ENCODE measurements around the gene C16orf89. TPM values are rescaled to one million over a fixed set of nuclear protein-coding genes. Genes with fewer than 3 reads are reported as not detected.

The C16orf89 gene
- total RNA-seq, 1 donor from 2014 or later = 2.9 TPM

- DNase-seq (no peak), ATAC-seq (no peak)
- intact Hi-C loops (cut with micrococcal nuclease) = no loop called here
These were observed 29.3 kb downstream of the C16orf89 start for GRCh38 chr16:5036228-5037156.

GRCh38 chr16:5035909-5036227, 29.9 kb downstream of the C16orf89 start:
- intact Hi-C loops (cut with micrococcal nuclease) = no loop called here
- DNase-seq = no peak
- no peak for ATAC-seq

GRCh38 chr16:5034167-5034523, 31.6 kb downstream of the C16orf89 start:
- intact Hi-C loops (cut with micrococcal nuclease) = no loop called here
- no peak for DNase-seq
- ATAC-seq = no peak

GRCh38 chr16:5033256-5034166, 32.2 kb downstream of the C16orf89 start, which contains the start of gene NAGPA:
Gene NAGPA, minus strand, starts transcription at chr16:5033935. Its CDS starts 21 bp downstream, at chr16:5033914.
- intact Hi-C loops (cut with micrococcal nuclease) = no loop called here
- DNase-seq (peak; percentile 95), ATAC-seq (peak; percentile 95)

- intact Hi-C loops (cut with micrococcal nuclease) = no loop called here
- no peak for DNase-seq
- no peak for ATAC-seq
These were observed 33.0 kb downstream of the C16orf89 start for GRCh38 chr16:5032748-5033167.

GRCh38 chr16:5031601-5032000, 34.2 kb downstream of the C16orf89 start:
- ATAC-seq = no peak
- intact Hi-C loops (cut with micrococcal nuclease) = no loop called here
- DNase-seq = no peak

- intact Hi-C loops (cut with micrococcal nuclease) = no loop called here
- ATAC-seq (no peak), DNase-seq (no peak)
These were observed 35.4 kb downstream of the C16orf89 start for GRCh38 chr16:5030251-5030870.

- DNase-seq (no peak), ATAC-seq (no peak)
- intact Hi-C loops (cut with micrococcal nuclease) = no loop called here
These were observed 36.7 kb downstream of the C16orf89 start for GRCh38 chr16:5028950-5029475.

- intact Hi-C loops (cut with micrococcal nuclease) = no loop called here
- no peak for DNase-seq
- no peak for ATAC-seq
These were observed 38.1 kb downstream of the C16orf89 start for GRCh38 chr16:5027575-5028235.

GRCh38 chr16:5027086-5027485, 38.7 kb downstream of the C16orf89 start:
- no peak for DNase-seq
- no peak for ATAC-seq
- intact Hi-C loops (cut with micrococcal nuclease) = no loop called here

- no peak for DNase-seq
- no peak for ATAC-seq
- intact Hi-C loops (cut with micrococcal nuclease) = no loop called here
These were observed 39.1 kb downstream of the C16orf89 start for GRCh38 chr16:5026664-5027063.

GRCh38 chr16:5025171-5025632, 40.6 kb downstream of the C16orf89 start:
- peak; percentile 70 for ATAC-seq
- DNase-seq = peak; percentile 70
- intact Hi-C loops (cut with micrococcal nuclease) = no loop called here

GRCh38 chr16:5024632-5025031, 41.1 kb downstream of the C16orf89 start:
- intact Hi-C loops (cut with micrococcal nuclease) = no loop called here
- ATAC-seq (peak; percentile 63), DNase-seq (no peak)

- ATAC-seq = no peak
- intact Hi-C loops (cut with micrococcal nuclease) = no loop called here
These were observed 43.2 kb downstream of the C16orf89 start for GRCh38 chr16:5022521-5022920.

GRCh38 chr16:5020551-5020950, 45.2 kb downstream of the C16orf89 start:
- ATAC-seq (no peak), DNase-seq (no peak)
- intact Hi-C loops (cut with micrococcal nuclease) = no loop called here

More at GRCh38 chr16:5022521-5022920, 43.2 kb downstream of the C16orf89 start:
- no peak for DNase-seq

GRCh38 chr16:5019775-5020174, 46.0 kb downstream of the C16orf89 start:
- ATAC-seq (no peak), DNase-seq (no peak)
- intact Hi-C loops (cut with micrococcal nuclease) = no loop called here

- intact Hi-C loops (cut with micrococcal nuclease) = no loop called here
- ATAC-seq (peak; percentile 48), DNase-seq (no peak)
These were observed 47.0 kb downstream of the C16orf89 start for GRCh38 chr16:5018793-5019192.

GRCh38 chr16:5017678-5017969, 48.1 kb downstream of the C16orf89 start:
- intact Hi-C loops (cut with micrococcal nuclease) = no loop called here
- DNase-seq (no peak), ATAC-seq (no peak)

All from left ventricle myocardium superior (tissue), 1 donor.